CD4-positive, alpha-beta T cell treated with Interleukin-21 for 1 hour (primary cell): ENCODE measurements around the gene HMCN2.
"Not testable (repeated sequence)": the region's sequence is repeated elsewhere in the genome, so short reads cannot be mapped to it uniquely, and the experiment has no call there.

Experiments used
- DNase-seq: peaks from one replicate; pipeline ENCODE4 v3.0.0-alpha.2; 2020

Gene HMCN2

GRCh38 chr9:130396581-130396980 is 131.0 kb downstream of the HMCN2 start:
- no peak for DNase-seq

DNA sequence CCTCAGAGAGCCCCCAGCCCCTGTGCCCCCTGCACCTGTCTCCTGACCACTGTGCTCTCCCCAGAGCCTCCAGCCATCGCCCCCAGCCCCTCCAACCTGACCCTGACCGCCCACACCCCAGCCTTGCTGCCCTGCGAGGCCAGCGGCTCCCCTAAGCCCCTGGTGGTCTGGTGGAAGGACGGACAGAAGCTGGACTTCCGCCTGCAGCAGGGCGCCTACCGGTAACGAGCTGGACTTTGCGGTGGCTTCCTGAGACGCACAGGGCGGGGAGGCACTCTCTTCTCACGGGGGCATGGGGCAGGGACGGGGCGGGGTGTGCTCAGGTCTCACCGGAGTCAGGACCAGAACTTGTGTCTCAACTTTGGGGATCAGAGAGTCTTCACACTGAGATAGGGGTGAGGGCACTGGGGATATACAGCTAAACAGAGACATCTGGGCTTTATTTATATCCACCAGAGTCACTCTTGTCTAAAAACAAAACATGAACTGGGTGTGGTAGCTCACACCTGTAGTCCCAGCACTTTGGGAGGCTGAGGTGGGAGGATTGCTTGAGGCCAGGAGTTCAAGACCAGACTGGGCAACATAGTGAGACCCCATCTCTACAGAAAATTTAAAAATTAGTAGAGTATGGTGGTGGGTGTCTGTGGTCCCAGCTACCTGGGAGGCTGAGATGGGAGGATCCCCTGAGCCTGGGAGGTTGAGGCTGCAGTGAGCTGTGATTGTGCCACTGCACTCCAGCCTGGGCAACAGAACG is 133.1 kb downstream of the HMCN2 start:
- no peak for DNase-seq

GRCh38 chr9:130399768-130400167 is 134.2 kb downstream of the HMCN2 start:
- DNase-seq, result no peak

GRCh38 chr9:130400870-130401269 is 135.3 kb downstream of the HMCN2 start:
- DNase-seq, result no peak

DNA sequence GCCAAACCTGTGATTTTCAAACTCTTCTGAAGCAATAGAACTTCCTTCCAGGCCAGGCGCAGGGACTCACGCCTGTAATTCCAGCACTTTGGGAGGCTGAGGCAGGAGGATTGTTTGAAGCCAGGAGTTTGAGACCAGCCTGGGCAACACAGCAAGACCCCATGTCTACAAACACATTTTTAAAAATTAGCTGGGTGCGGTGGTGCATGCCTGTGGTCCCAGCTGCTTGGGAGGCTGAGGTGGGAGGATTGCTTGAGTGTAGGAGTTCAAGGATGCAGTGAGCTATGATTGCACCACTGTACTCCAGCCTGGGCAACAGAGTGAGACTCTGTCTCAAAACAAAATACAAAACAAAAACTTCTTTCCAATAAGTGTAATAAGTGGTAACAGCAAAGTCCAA is 136.2 kb downstream of the HMCN2 start:
- not testable (repeated sequence) for DNase-seq

GRCh38 chr9:130402243-130402642 is 136.7 kb downstream of the HMCN2 start:
- DNase-seq, result no peak

GRCh38 chr9:130402645-130403440 is 137.3 kb downstream of the HMCN2 start:
- DNase-seq, result no peak

DNA sequence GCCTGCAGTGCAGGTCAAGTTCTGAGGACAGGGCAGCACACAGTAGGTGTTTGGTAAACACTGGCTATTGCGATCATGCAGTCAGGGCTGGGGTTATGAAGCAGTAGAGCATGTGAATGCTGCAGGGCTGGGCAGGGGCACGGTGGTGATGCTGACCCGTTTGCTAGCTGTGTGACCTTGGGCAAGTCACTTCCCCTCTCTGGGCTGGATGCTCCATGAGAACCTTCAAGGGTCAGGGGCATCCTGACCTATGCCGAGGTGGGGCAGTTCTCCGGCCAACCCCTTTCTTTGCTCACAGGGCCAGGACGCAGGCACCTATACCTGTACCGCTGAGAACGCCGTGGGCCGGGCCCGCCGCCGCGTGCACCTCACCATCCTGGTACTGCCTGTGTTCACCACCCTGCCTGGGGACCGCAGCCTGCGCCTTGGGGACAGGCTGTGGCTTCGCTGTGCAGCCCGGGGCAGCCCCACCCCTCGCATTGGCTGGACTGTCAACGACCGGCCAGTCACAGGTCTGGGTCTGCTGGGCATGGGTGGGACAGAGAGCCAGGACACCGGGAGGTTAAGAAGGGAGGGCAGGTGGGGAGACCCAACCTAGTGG is 140.2 kb downstream of the HMCN2 start:
- DNase-seq, result no peak

GRCh38 chr9:130406278-130406895 is 140.8 kb downstream of the HMCN2 start:
- no peak for DNase-seq

GRCh38 chr9:130407916-130408663 is 142.5 kb downstream of the HMCN2 start:
- no peak for DNase-seq

GRCh38 chr9:130408669-130409068 is 143.1 kb downstream of the HMCN2 start:
- DNase-seq, result no peak

DNA sequence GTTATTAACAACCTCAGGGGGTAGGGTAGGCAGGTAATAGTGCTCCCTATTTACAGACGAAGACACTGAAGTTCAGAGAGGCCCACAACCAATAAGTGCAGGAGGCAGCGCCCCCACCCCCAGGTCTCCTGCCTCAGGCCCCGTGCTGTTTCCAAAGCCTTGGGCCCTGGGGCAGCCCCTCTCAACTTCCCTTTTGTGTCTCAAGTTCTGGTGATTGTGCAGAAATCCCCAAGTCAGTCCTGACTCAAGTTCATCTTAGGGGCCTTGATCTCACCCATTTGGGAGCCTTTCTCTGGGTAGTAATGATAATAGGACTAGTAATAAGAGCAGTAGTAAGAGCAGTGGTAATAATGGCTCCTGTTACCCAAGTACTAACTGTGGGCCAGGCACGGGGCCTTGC is 143.7 kb downstream of the HMCN2 start:
- DNase-seq, result no peak

DNA sequence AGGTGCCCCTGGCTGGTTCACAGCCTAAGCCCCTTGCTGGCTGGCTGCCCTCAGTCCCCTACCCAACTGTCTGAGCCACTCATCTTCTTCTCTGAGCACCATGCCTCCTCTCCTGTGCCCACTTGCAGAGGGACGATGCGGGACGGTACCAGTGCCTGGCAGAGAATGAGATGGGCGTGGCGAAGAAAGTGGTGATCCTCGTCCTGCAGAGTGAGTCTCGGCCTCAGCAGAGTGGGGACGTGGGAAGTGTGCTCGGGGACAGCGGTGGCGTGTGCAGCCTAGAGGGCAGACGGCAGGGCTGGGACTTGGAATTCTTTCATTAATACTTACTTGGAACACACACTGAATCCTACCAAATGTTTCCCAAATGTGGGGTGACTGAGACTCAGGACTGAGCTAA is 144.9 kb downstream of the HMCN2 start:
- no peak for DNase-seq

DNA sequence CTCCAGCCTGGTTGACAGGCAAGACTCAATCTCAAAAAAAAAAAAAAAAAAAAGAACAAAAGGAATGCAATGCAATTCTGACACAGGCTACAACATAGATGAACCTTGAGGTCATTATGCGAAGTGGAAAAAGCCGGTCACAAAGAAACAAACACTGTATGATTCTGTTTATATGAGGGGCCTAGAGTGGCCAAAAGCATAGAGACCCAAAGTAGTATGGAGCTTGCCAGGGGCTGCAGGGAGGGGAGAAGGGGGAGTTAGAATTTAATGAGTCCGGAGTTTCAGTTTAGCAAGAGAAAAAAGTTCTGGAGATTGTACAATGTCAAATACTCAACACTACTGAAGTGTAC is 146.0 kb downstream of the HMCN2 start:
- DNase-seq, result no peak

- DNase-seq, result no peak
Measured at GRCh38 chr9:130414081-130414731, 148.6 kb downstream of the HMCN2 start.

GRCh38 chr9:130414910-130415746 is 149.6 kb downstream of the HMCN2 start:
- DNase-seq, result no peak

- no peak for DNase-seq
Measured at GRCh38 chr9:130417602-130418001, 152.0 kb downstream of the HMCN2 start.

DNA sequence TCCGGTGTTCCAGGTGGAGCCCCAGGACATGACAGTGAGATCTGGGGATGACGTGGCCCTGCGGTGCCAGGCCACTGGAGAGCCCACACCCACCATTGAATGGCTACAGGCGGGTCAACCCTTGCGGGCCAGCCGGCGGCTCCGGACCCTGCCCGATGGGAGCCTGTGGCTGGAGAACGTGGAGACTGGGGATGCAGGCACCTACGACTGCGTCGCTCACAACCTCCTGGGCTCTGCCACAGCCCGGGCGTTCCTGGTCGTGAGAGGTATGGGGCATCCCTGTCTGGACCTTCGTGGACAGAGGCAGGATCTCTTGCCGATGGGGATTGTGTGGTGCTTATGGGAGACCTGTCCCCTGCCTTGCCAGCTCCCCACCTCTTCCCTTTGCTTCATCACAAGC is 153.2 kb downstream of the HMCN2 start:
- no peak for DNase-seq

DNA sequence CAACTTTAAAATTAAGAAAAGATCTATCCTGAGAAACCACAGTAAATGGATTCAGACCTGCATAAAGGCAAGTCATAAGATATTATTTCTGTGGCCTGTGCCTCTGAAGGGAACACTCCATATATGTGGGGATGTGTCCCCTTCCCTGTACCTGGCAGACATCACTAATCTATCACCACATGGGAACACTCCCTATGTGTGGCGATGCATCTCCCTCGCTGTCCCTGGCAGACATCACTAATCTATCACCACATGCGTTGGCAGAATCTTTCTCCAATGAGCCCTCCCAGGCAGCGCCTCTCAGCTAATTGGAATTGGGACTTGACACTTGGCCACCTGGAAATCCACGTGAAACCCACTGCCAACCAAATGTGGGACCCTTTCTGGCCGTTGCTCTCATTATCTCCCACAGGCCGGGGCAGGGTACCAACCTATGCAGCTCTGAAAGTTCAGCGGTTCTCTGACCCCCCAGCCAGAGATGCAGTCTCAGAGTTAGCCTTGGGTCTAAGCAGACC is 154.0 kb downstream of the HMCN2 start:
- DNase-seq, result no peak

DNA sequence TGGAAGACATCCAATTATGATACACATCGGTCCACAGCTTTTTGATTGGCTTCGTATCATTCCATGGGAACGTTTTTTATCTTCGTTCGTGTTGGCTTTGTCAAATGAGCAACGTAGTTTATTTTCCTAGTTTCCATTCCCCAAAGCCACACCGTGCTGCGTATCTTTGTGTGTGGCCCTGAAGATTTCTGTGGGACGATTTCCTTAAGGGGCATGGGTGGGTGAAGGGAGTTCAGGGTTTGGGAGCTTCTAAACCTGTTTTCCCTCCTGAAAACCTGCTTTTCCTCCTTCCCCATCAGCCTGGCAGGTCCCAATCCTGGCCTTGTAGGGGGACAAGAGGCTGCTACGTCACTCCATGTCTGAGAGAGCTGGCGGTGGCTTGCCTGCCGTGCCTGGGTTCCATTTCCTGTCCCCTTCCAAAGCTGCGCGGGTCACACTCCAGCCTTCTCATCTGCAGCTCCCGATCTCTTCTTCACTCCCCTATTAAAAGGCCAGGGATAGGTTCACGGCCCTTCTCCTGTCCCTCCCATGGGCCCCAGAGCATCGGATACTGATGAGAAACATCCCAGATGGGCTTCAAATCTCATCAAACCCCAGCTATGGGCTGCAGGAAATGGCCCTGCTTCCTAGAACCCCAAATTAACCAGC is 155.7 kb downstream of the HMCN2 start:
- no peak for DNase-seq
